Neutrophil (primary cell): ENCODE measurements around the gene CYB5D1.
A peak's percentile ranks its signal among the peaks of the same experiment; 100 is the strongest.

Source experiments
- H3K27ac ChIP-seq: fragments of 200-600 bp; sonication (generic); 2 replicates; pipeline ENCODE4 v1.5.1; 2016; ENCODE audit warnings: mild to moderate bottlenecking, moderate library complexity
- H3K27me3 ChIP-seq: fragments of 200-600 bp; sonication (generic); 2 replicates; pipeline ENCODE4 v1.6.0; 2016; ENCODE audit warnings: mild to moderate bottlenecking
- H3K36me3 ChIP-seq: fragments of 200-600 bp; sonication (generic); 2 replicates; pipeline ENCODE4 v1.5.1; 2017
- H3K4me1 ChIP-seq, 2 experiments: fragments of 200-600 bp in 1 of 2; sonication (generic) in 1 of 2; 1 replicate in 1 of 2; 2 replicates in 1 of 2; pipeline versions ENCODE4 v1.5.1 to v1.6.1; 2013 to 2016; ENCODE audit warnings: low read depth in 1 of 2, low read length in 1 of 2, mild to moderate bottlenecking in 1 of 2, moderate library complexity in 1 of 2; ENCODE audit not compliant: control insufficient read depth in 1 of 2, insufficient read depth in 1 of 2
- H3K4me3 ChIP-seq, 2 experiments: fragments of 200-600 bp in 1 of 2; sonication (generic) in 1 of 2; 1 replicate in 1 of 2; 2 replicates in 1 of 2; pipeline ENCODE4 v1.5.1; 2013 to 2016; ENCODE audit warnings: low read depth in 1 of 2, low read length in 1 of 2, mild to moderate bottlenecking in 1 of 2, moderate library complexity in 1 of 2
- H3K9me3 ChIP-seq: fragments of 200-600 bp; sonication (generic); 2 replicates; pipeline ENCODE4 v1.5.1; 2016
- CTCF ChIP-seq: fragments of 200-600 bp; sonication (generic); IDR thresholded peaks from 2 replicates; pipeline ENCODE4 v1.5.1; 2016; ENCODE audit warnings: antibody characterized with exemption

The CYB5D1 gene

GRCh38 chr17:7887038-7887481 is 29.3 kb downstream of the CYB5D1 start:
- TF ChIP-seq CTCF = no peak
- peaks cover 60 to 78% of the 10 kb centered on the region in 2 experiments for H3K4me1 ChIP-seq
- no peaks in the 10 kb centered on the region for H3K27me3 ChIP-seq
- H3K36me3 ChIP-seq = peaks cover 17% of the 10 kb centered on the region
- peak overlapping the region; percentile 86 for H3K27ac ChIP-seq
- peak overlapping the region; percentile 73 to 97 for H3K4me3 ChIP-seq
- H3K9me3 ChIP-seq = no peaks in the 10 kb centered on the region

GRCh38 chr17:7887482-7888183 is 29.8 kb downstream of the CYB5D1 start:
- H3K27ac ChIP-seq = peak overlapping the region; percentile 86
- no peaks in the 10 kb centered on the region for H3K27me3 ChIP-seq
- peaks cover 19% of the 10 kb centered on the region for H3K36me3 ChIP-seq
- H3K4me3 ChIP-seq = peak overlapping the region; percentile 73 to 97
- no peaks in the 10 kb centered on the region for H3K9me3 ChIP-seq
- TF ChIP-seq CTCF = peak; percentile 11
- peaks cover 58 to 75% of the 10 kb centered on the region in 2 experiments for H3K4me1 ChIP-seq

GRCh38 chr17:7888184-7888920 is 30.5 kb downstream of the CYB5D1 start, which contains the start of gene CHD3:
CHD3 (plus strand) TSS chr17:7888789; CDS start chr17:7889001, 212 bp downstream.
- peak within 1 kb of the TSS; percentile 86 for H3K27ac ChIP-seq
- no peaks in the 10 kb centered on the region for H3K9me3 ChIP-seq
- H3K27me3 ChIP-seq = no peaks in the 10 kb centered on the region
- peaks cover 55 to 71% of the 10 kb centered on the region in 2 experiments for H3K4me1 ChIP-seq
- peaks cover 22% of the 10 kb centered on the region for H3K36me3 ChIP-seq
- TF ChIP-seq CTCF = no peak
- peak within 1 kb of the TSS; percentile 73 to 97 for H3K4me3 ChIP-seq

- TF ChIP-seq CTCF = no peak
- H3K36me3 ChIP-seq = peaks cover 32% of the 10 kb centered on the region
- H3K4me3 ChIP-seq = peak overlapping the region in 1 of 2 experiments; percentile 4
- peak overlapping the region; percentile 86 for H3K27ac ChIP-seq
- no peaks in the 10 kb centered on the region for H3K27me3 ChIP-seq
- H3K9me3 ChIP-seq = no peaks in the 10 kb centered on the region
- peaks cover 55 to 65% of the 10 kb centered on the region in 2 experiments for H3K4me1 ChIP-seq
These were observed 31.6 kb downstream of the CYB5D1 start for GRCh38 chr17:7889166-7889955.

DNA sequence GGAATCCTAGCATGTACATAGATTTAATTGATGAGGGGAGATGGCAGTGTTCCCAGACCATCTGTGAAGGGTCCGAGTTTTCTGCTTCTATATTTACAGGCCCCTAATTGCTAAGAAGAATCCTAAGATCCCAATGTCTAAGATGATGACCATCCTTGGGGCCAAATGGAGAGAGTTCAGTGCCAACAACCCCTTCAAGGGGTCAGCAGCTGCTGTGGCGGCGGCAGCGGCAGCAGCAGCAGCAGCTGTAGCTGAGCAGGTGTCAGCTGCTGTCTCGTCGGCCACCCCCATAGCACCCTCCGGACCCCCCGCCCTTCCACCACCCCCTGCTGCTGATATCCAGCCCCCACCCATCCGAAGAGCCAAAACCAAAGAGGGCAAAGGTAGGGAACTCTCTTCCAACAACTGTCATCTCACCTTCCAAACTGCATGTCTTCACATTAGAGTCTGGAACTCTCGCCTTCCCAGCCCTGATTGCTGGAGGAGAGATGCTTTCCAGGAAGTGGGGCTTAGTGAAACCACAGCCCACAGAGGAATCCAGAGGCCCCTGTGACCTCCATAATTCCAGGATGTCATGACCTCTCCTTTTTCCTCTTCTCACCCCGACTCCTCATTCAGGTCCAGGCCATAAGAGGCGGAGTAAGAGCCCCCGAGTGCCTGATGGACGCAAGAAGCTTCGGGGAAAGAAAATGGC is 35.5 kb downstream of the CYB5D1 start:
- no peak for TF ChIP-seq CTCF
- H3K36me3 ChIP-seq = peaks cover 70% of the 10 kb centered on the region
- no peak overlapping the region for H3K27ac ChIP-seq

More for the DNA sequence above, 35.5 kb downstream of the CYB5D1 start:
- H3K9me3 ChIP-seq = no peaks in the 10 kb centered on the region
- H3K27me3 ChIP-seq = no peaks in the 10 kb centered on the region
- peaks cover 27 to 33% of the 10 kb centered on the region in 2 experiments for H3K4me1 ChIP-seq
- no peak overlapping the region for H3K4me3 ChIP-seq
